ENCODE results near the gene C17orf100. TPM values are rescaled to one million over a fixed set of nuclear protein-coding genes. Genes with fewer than 3 reads are reported as not detected.

Gene C17orf100
- total RNA-seq, 1 experiment from 2014 or later, result 0.70 TPM

- Histone ChIP-seq H3K4me1 (ENCODE audit: insufficient read depth, low read length) (no peaks in the 10 kb centered on the region), H3K79me1 (ENCODE audit: insufficient read depth, low read depth, low read length, poor library complexity, severe bottlenecking) (no peaks in the 10 kb centered on the region), H3K18ac (ENCODE audit: insufficient read length, low read depth, low read length) (no peak overlapping the region), H2AFZ (ENCODE audit: low read length) (no peak overlapping the region), H3K56ac (ENCODE audit: insufficient read length, low read depth, low read length) (no peak overlapping the region), H3K9ac (ENCODE audit: extremely low read depth, insufficient read length, low read length) (no peak overlapping the region), H3K27ac (ENCODE audit: insufficient read length, low read depth, low read length) (no peak overlapping the region), H2BK12ac (ENCODE audit: insufficient read length, low read depth, low read length) (no peak overlapping the region), H3K14ac (ENCODE audit: insufficient read depth, low read length) (no peak overlapping the region), H3K23me2 (ENCODE audit: insufficient read length, low read depth, low read length, poor library complexity, severe bottlenecking) (no peaks in the 10 kb centered on the region), H4K20me1 (ENCODE audit: control insufficient read depth, insufficient read depth, insufficient read length) (no peaks in the 10 kb centered on the region), H3K4me2 (ENCODE audit: insufficient read depth, insufficient read length, low read length) (no peak overlapping the region), H2AK5ac (ENCODE audit: insufficient read length, low read length) (no peak overlapping the region), H4K5ac (ENCODE audit: insufficient read length, low read depth, low read length) (no peak overlapping the region), H2BK5ac (ENCODE audit: insufficient read length, low read length) (no peak overlapping the region), H3K9me3 (ENCODE audit: control insufficient read depth, low read depth, low read length) (no peaks in the 10 kb centered on the region), H2BK15ac (ENCODE audit: low read depth, low read length) (no peak overlapping the region), H2BK20ac (ENCODE audit: low read depth, low read length, poor library complexity, severe bottlenecking) (no peak overlapping the region), H3K27me3 (ENCODE audit: insufficient read depth, low read length) (no peaks in the 10 kb centered on the region), H4K8ac (replicated peaks; ENCODE audit: insufficient read length, low read depth, low read length) (no peak overlapping the region), H3K79me2 (ENCODE audit: insufficient read depth, low read length) (no peaks in the 10 kb centered on the region), H3K23ac (ENCODE audit: insufficient read length, low read depth, low read length) (no peak overlapping the region), H3K4ac (ENCODE audit: low read depth, low read length) (no peak overlapping the region), H4K91ac (ENCODE audit: insufficient read length, low read depth, low read length) (no peak overlapping the region), H3T11ph (ENCODE audit: low read length) (no peak overlapping the region), H2BK120ac (ENCODE audit: low read depth, low read length, poor library complexity, severe bottlenecking) (no peak overlapping the region)
- Mint-ChIP-seq H3K27me3 (ENCODE audit: low read depth) (no peaks in the 10 kb centered on the region), H3K4me3 (no peak overlapping the region), H3K36me3 (ENCODE audit: insufficient read depth in 1 of 3, low read depth in 3 of 3) (peaks cover 10 to 73% (median 54%) of the 10 kb centered on the region in 3 experiments), H3K27ac (no peak overlapping the region), H3K4me1 (no peaks in the 10 kb centered on the region), H3K9me3 (no peaks in the 10 kb centered on the region)
- TF ChIP-seq CTCF (conservative IDR thresholded peaks at IDR 0.05), result no peak
- WGBS (ENCODE audit: extremely low coverage, insufficient read length, low lambda C conversion rate), result no CpG with 5 or more reads among the region's 3 CpGs
- DNase-seq, result no peak
These were observed 43.2 kb upstream of the C17orf100 start for GRCh38 chr17:6608321-6608720.

Measured in H9 (cell line).